KMS-11 (cell line): ENCODE results near the gene ZNF681.

Experiments
- H2AFZ ChIP-seq: fragments of 200-600 bp; sonication (generic); 2 replicates; pipeline ENCODE4 v1.6.1; 2016; ENCODE audit warnings: antibody characterized with exemption, mixed run types, low read depth
- H3K27ac ChIP-seq: fragments of 200-600 bp; sonication (generic); 2 replicates; pipeline ENCODE4 v1.6.1; 2016; ENCODE audit warnings: mild to moderate bottlenecking, mixed run types
- H3K27me3 ChIP-seq: fragments of 200-600 bp; sonication (generic); 2 replicates; pipeline ENCODE4 v1.6.1; 2017; ENCODE audit warnings: mild to moderate bottlenecking, low read depth, mixed run types, moderate library complexity; ENCODE audit not compliant: insufficient read depth
- H3K36me3 ChIP-seq: fragments of 200-600 bp; sonication (generic); 2 replicates; pipeline ENCODE4 v1.6.1; 2017; ENCODE audit warnings: mild to moderate bottlenecking, mixed run types; ENCODE audit not compliant: insufficient read depth
- H3K4me1 ChIP-seq: fragments of 200-600 bp; sonication (generic); 2 replicates; pipeline ENCODE4 v1.6.1; 2016; ENCODE audit warnings: mild to moderate bottlenecking, low read depth, mixed run types; ENCODE audit not compliant: poor library complexity, severe bottlenecking
- H3K4me2 ChIP-seq: fragments of 200-600 bp; sonication (generic); 2 replicates; pipeline ENCODE4 v1.7.0; 2016; ENCODE audit warnings: mild to moderate bottlenecking, mixed run types
- H3K4me3 ChIP-seq: fragments of 200-600 bp; sonication (generic); IDR thresholded peaks from 2 replicates; pipeline ENCODE4 v1.6.1; 2017; ENCODE audit warnings: low read depth, low read length, mixed read lengths; ENCODE audit not compliant: insufficient read depth
- H3K79me2 ChIP-seq: fragments of 200-600 bp; sonication (generic); 2 replicates; pipeline ENCODE4 v1.6.1; 2016; ENCODE audit warnings: low read depth, mixed run types; ENCODE audit not compliant: insufficient read depth
- H3K9ac ChIP-seq: fragments of 200-600 bp; sonication (generic); 2 replicates; pipeline ENCODE4 v1.6.1; 2016; ENCODE audit warnings: mild to moderate bottlenecking, mixed run types
- H4K20me1 ChIP-seq: fragments of 200-600 bp; sonication (generic); 2 replicates; pipeline ENCODE4 v1.6.1; 2016; ENCODE audit warnings: mild to moderate bottlenecking, mixed run types; ENCODE audit not compliant: insufficient read depth
- CTCF ChIP-seq: fragments of 200-600 bp; sonication (generic); conservative IDR thresholded peaks from 2 replicates; pipeline ENCODE4 v1.6.1; 2017; ENCODE audit warnings: low read depth, mild to moderate bottlenecking, antibody characterized with exemption, low read length, moderate library complexity, mixed read lengths

The ZNF681 gene

DNA sequence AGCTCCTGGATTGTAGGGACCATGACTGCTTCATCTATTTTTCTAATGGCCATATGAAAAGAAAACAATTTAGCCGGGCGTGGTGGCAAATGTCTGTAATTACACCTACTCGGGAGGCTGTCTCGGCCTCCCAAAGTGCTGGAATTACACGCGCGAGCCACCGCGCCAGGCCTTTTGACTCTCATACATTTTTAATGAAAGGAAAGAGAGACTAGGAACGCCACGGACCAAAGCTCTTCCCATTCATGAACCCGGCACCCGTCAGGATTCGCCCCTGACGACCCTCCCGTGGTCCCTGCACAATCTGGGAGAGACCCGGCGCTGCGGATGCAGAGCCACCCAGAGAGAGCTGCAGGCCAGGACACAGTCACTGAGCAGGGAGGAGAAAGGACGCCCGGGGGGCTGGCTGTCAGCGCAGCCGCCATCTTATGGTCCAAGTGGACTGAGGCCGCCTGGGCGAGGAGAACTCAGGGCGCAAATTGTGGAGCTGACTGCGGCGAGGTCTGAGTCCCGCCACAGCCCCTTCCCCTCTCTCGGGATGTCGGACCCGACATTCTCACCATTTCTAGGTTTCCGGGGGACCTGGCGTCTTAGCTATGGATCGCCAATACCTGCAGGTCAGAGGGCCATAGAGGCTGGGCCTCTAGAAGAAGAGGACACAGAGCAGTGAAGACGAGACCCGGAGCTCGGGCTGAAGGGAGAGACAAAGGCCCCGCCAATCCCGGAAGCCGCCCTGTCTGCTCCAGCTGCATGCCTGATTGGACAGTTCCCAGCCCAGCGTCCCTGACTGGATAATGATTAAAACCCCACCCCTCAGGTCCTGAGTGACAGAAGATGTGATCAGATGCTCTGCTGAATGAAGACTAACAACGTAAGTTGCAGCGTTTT is at the start of gene ZNF681:
ZNF681 (minus strand) TSS at position 705 of the 888 bp plus-strand sequence; CDS start at position 563, 142 bp downstream.
- H3K27me3 ChIP-seq: no peaks in the 10 kb centered on the region
- no peak within 1 kb of the TSS for H2AFZ ChIP-seq
- H3K4me2 ChIP-seq: no peak within 1 kb of the TSS
- no peak for TF ChIP-seq CTCF
- H3K79me2 ChIP-seq: no peaks in the 10 kb centered on the region
- no peak within 1 kb of the TSS for H3K27ac ChIP-seq
- H3K4me3 ChIP-seq: no peak within 1 kb of the TSS
- H3K4me1 ChIP-seq: peaks cover 4% of the 10 kb centered on the region
- H3K36me3 ChIP-seq: no peaks in the 10 kb centered on the region
- no peaks in the 10 kb centered on the region for H4K20me1 ChIP-seq
- H3K9ac ChIP-seq: no peak within 1 kb of the TSS

DNA sequence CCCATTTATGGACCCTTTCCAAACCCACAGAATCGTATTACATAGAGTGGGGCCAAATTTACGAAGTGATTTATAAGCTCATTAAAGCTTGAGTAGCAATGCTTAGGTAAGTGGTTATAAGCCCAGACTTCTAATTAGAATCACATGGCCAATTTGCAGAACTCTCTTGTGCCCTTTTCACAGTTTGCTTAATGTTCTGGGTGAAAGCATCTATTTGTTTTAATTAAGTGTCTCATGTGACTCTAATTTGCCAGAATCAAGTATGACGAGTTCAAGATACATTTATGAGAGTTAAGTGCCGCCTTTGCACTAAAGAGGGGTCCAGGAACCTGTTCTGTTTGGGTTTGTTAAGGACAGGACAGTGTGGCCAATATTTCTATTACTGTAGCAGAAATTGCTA is 46.0 kb upstream of the ZNF681 start:
- no peak overlapping the region for H3K4me3 ChIP-seq
- no peaks in the 10 kb centered on the region for H4K20me1 ChIP-seq
- H3K9ac ChIP-seq: no peak overlapping the region
- no peak overlapping the region for H3K4me2 ChIP-seq
- no peaks in the 10 kb centered on the region for H3K36me3 ChIP-seq
- H2AFZ ChIP-seq: no peak overlapping the region
- no peaks in the 10 kb centered on the region for H3K27me3 ChIP-seq
- H3K79me2 ChIP-seq: no peaks in the 10 kb centered on the region
- H3K4me1 ChIP-seq: no peaks in the 10 kb centered on the region
- no peak overlapping the region for H3K27ac ChIP-seq
- no peak for TF ChIP-seq CTCF

- Histone ChIP-seq H3K79me2 (no peaks in the 10 kb centered on the region), H4K20me1 (no peaks in the 10 kb centered on the region), H3K4me3 (no peak overlapping the region), H3K9ac (no peak overlapping the region), H3K4me1 (no peaks in the 10 kb centered on the region), H3K27me3 (no peaks in the 10 kb centered on the region), H3K27ac (no peak overlapping the region), H2AFZ (no peak overlapping the region), H3K36me3 (no peaks in the 10 kb centered on the region), H3K4me2 (no peak overlapping the region)
- TF ChIP-seq CTCF: no peak
Observed at GRCh38 chr19:23802290-23802689, 43.6 kb upstream of the ZNF681 start.

DNA sequence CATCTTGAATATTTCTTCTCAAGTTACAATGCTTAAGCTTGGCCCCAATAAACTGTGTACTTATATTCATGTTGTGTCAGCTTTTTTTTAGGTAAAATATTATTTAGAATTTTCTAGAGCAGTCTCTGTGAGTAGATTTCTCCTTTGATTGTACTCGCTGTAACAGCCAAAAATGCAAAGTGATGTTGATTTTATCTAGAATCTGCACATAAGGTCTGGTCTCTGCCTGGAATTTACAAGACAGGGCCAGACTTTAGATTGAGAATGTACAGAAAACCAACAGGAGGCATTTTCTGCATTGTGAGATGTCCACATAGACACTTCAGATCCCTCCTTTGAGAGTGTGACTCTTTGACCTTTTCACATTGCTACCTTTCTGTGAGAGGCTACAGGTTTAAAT is 43.1 kb upstream of the ZNF681 start:
- Histone ChIP-seq H3K79me2 (no peaks in the 10 kb centered on the region), H3K36me3 (no peaks in the 10 kb centered on the region), H3K27ac (no peak overlapping the region), H3K4me3 (no peak overlapping the region), H3K9ac (no peak overlapping the region), H4K20me1 (no peaks in the 10 kb centered on the region), H3K27me3 (no peaks in the 10 kb centered on the region), H3K4me2 (no peak overlapping the region), H3K4me1 (no peaks in the 10 kb centered on the region), H2AFZ (no peak overlapping the region)
- no peak for TF ChIP-seq CTCF
